Measurements from ENCODE around the gene SLC20A1. TPM values are rescaled to one million over a fixed set of nuclear protein-coding genes. Genes with fewer than 3 reads are reported as not detected.
A peak's percentile ranks its signal among the peaks of the same experiment; 100 is the strongest.

The SLC20A1 gene
- total RNA-seq, 4 donors from 2014 or later, result 33.1 to 299 (median 88.2) TPM

DNA sequence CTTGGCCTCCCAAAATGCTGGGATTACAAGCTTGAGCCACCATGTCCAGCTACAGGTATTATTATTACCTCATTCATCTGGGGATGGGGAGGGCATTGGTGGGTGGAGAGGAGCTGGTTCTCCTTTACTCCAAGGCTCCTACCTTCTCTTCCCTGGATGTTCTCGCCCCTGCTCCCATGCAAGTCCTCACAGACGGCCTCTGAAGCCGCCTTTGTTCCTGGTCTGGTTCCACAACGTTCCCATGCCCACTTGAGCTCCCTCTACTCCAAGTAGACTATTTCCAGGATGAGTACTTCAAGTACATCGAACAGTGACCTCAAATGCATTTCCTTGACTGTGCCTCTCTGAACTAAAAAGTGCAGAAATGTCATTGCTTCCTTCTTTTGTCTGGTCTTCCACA lies 3.2 kb upstream of the SLC20A1 start:
- TF ChIP-seq, protein P1, sequence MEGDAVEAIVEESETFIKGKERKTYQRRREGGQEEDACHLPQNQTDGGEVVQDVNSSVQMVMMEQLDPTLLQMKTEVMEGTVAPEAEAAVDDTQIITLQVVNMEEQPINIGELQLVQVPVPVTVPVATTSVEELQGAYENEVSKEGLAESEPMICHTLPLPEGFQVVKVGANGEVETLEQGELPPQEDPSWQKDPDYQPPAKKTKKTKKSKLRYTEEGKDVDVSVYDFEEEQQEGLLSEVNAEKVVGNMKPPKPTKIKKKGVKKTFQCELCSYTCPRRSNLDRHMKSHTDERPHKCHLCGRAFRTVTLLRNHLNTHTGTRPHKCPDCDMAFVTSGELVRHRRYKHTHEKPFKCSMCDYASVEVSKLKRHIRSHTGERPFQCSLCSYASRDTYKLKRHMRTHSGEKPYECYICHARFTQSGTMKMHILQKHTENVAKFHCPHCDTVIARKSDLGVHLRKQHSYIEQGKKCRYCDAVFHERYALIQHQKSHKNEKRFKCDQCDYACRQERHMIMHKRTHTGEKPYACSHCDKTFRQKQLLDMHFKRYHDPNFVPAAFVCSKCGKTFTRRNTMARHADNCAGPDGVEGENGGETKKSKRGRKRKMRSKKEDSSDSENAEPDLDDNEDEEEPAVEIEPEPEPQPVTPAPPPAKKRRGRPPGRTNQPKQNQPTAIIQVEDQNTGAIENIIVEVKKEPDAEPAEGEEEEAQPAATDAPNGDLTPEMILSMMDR (IDR thresholded peaks at IDR 0.05), result no peak
- ATAC-seq (ENCODE audit: low FRiP score), result no peak
- DNase-seq (ENCODE audit: low spot score), result no peak

DNA sequence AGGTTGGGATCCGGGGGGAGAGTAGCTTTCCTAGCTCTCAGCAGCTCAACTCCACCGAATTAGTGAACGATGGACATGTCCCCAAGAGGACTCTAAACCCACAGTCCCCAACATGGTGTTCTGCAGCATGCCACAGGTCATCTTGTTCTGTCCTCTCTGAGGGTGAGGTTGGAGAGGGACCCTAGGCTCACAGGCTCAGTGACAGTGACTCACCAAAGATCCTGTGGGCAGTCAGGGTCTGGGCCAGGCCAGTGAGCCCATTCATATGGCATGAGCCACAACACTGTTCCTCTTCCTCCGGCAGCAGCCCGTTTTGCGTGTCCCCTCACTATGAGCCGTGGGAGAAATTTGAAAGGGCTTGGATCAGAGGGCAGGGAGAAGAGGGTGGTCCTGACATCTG lies 2.8 kb upstream of the SLC20A1 start:
- TF ChIP-seq, protein P1 (IDR thresholded peaks at IDR 0.05), result no peak
- DNase-seq (ENCODE audit: low spot score) (no peak), ATAC-seq (ENCODE audit: low FRiP score) (no peak)

DNA sequence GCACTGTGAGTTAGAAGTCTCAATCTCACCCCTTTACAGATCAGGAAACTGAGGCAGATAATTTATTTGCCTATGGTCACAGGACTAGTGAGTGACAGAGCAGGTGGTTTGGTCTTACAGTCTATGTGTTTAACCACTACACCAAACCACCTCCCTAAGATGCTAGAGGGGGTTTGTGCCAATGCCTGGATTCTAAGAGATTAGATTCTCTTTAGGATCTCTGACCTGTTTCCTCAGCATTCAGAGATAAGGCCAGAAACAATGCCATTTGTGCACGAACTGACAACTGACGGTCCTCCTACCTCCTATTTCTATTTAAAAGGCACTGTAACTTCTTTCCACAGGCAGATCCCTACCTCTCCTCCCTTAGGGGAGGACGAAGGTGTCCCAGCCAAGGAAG lies 2.3 kb upstream of the SLC20A1 start:
- TF ChIP-seq, protein P1 (IDR thresholded peaks at IDR 0.05), result no peak
- DNase-seq (ENCODE audit: low spot score), result no peak
- no peak for ATAC-seq (ENCODE audit: low FRiP score)

DNA sequence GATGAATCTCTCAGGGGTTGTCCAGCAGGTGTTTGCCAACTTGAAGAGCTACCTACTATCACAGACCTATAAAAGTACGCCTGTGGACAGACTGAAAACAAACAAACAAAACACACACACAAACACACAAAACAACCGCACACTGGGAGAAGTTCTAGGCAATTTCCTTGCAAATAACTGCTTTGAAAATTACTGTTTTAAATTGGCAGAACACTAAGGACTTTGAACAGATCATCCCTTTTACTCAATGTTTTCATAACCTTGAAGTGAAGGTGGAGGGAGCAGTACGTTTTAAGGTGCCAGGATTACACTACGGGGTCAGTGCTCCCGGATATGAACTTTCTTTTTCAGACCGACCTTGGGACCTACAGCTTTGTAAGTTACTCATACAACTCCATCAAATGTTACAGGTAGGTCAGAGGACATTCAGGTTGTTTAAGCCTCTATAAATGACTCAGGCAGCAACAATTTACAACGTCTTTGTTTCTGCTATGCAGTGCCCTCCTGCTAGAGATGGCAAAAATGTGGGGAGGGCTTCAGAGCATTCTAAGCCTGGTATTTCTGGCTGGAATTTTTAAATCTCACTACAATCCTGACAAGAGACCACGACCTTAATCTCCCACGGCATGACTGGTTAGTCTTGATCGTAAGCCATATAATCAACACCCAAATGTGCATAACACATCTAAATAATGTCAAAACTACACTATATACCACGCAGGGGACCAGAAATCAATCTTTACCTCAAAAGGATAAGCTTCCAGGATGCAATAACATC lies 1.4 kb upstream of the SLC20A1 start:
- ATAC-seq (ENCODE audit: low FRiP score), result peak; percentile 46
- TF ChIP-seq, protein P1 (IDR thresholded peaks at IDR 0.05), result no peak

DNA sequence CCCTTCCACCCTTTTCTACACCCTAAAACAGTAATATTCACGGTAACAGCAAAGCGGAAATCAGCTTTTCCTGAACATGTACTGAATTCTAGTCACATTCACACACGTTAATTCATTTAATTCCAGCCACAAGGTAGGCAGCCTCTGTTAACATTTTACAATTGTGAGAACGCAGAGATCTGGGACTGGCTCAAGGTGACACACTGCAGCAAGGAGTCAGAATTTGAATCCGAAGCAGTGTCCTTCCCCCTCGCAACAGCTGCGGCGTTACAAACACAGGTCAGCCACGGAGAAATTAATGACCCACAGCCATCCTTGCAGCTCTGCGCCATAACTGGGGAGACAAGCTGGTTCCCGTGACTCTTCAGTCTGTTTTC lies 818 bp upstream of the SLC20A1 start:
- TF ChIP-seq, protein P1 (IDR thresholded peaks at IDR 0.05), result no peak
- ATAC-seq (ENCODE audit: low FRiP score) (no peak), DNase-seq (ENCODE audit: low spot score) (no peak)

More for the DNA sequence above, 1.4 kb upstream of the SLC20A1 start:
- DNase-seq (ENCODE audit: low spot score), result no peak

DNA sequence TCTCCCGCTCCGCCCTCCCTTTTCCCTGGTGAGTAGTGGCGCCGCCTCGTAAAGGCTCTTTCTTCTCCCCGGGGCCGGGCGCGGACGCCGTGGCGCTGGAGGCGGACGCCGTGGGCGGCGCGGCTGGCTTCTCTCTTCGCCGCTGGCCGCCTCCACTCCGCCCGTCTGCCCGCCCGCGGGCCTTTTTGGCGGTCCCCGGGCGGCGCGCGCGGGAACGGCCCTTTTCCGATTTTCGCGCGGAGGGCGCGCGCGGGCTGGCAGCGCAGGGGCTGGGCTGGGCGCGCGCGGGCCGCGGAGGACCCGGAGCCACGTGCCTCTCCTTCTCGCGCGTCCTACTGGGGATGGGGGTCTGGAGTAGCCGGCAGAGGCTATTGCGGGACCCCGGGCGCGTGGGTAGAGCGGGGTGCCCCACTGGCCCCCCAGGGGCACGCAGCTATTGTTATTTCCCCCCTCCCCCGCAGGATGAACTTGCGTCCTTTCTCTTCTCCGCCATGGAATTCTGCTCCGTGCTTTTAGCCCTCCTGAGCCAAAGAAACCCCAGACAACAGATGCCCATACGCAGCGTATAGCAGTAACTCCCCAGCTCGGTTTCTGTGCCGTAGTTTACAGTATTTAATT lies 472 bp downstream of the SLC20A1 start:
- TF ChIP-seq, protein P1 (IDR thresholded peaks at IDR 0.05), result no peak
- ATAC-seq (ENCODE audit: low FRiP score) (peak; percentile 4), DNase-seq (ENCODE audit: low spot score) (no peak)
